ENCODE measurements around the gene DENND1A. TPM values are rescaled to one million over a fixed set of nuclear protein-coding genes. Genes with fewer than 3 reads are reported as not detected.

The DENND1A gene
- total RNA-seq, 1 donor from 2014 or later: 13.9 TPM

DNA sequence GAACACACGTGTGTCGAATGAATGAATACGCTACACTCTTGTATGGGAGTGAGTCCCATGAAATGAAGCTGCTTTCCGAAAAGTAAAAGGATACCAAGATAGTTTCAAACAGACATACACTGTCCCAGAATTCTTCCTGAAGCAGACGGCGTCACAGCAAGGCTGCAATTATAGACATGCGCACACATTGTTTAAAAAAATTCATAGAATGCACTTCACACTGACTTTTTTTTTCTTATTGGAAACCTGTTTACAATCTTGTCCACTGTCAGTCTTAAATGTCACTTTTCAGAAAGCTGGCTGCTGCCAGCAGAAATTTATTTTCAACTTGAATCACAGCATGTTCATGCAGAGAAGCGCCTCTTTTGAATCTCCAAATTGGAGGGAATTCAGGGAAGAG is 449.1 kb downstream of the DENND1A start:
- H3K4me1 Mint-ChIP-seq (ENCODE audit: low read depth, unreplicated experiment): peaks cover 5% of the 10 kb centered on the region
- peaks cover 6% of the 10 kb centered on the region for H3K9me3 Mint-ChIP-seq (ENCODE audit: unreplicated experiment)
- TF ChIP-seq, protein P1, sequence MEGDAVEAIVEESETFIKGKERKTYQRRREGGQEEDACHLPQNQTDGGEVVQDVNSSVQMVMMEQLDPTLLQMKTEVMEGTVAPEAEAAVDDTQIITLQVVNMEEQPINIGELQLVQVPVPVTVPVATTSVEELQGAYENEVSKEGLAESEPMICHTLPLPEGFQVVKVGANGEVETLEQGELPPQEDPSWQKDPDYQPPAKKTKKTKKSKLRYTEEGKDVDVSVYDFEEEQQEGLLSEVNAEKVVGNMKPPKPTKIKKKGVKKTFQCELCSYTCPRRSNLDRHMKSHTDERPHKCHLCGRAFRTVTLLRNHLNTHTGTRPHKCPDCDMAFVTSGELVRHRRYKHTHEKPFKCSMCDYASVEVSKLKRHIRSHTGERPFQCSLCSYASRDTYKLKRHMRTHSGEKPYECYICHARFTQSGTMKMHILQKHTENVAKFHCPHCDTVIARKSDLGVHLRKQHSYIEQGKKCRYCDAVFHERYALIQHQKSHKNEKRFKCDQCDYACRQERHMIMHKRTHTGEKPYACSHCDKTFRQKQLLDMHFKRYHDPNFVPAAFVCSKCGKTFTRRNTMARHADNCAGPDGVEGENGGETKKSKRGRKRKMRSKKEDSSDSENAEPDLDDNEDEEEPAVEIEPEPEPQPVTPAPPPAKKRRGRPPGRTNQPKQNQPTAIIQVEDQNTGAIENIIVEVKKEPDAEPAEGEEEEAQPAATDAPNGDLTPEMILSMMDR (IDR thresholded peaks at IDR 0.05; ENCODE audit: partially characterized antibody, unreplicated experiment): no peak
- no peak overlapping the region for H3K4me3 Mint-ChIP-seq (ENCODE audit: unreplicated experiment)
- no peak for DNase-seq
- peaks cover 1% of the 10 kb centered on the region for H3K27me3 Mint-ChIP-seq (ENCODE audit: unreplicated experiment)
- H3K36me3 Mint-ChIP-seq (ENCODE audit: unreplicated experiment): no peaks in the 10 kb centered on the region
- no peak overlapping the region for H3K27ac Mint-ChIP-seq (ENCODE audit: unreplicated experiment)

DNA sequence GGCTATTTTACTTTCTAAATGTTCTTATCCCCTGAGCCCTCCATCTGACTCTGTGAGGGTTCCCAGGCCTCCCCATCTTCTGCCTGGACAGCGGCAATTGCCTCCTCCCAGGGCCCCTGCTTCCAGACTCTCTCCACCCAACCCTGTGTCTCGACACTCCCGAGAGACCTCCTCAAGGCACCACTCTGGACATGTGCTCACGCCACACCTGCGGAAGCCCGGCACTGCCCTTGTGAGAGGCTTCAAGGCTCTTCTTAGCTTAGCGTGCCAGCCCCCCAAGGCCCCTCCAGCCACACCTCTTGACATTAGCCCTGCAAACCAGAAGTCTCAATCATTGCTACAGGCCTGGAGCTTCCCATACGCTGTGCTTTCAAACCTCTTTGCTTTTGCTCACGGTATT is 449.8 kb downstream of the DENND1A start:
- Mint-ChIP-seq H3K4me3 (ENCODE audit: unreplicated experiment) (no peak overlapping the region), H3K27ac (ENCODE audit: unreplicated experiment) (no peak overlapping the region), H3K9me3 (ENCODE audit: unreplicated experiment) (peaks cover 6% of the 10 kb centered on the region), H3K27me3 (ENCODE audit: unreplicated experiment) (peaks cover 1% of the 10 kb centered on the region), H3K4me1 (ENCODE audit: low read depth, unreplicated experiment) (peaks cover 5% of the 10 kb centered on the region), H3K36me3 (ENCODE audit: unreplicated experiment) (no peaks in the 10 kb centered on the region)
- no peak for DNase-seq
- TF ChIP-seq, protein P1 (IDR thresholded peaks at IDR 0.05; ENCODE audit: partially characterized antibody, unreplicated experiment): no peak

DNA sequence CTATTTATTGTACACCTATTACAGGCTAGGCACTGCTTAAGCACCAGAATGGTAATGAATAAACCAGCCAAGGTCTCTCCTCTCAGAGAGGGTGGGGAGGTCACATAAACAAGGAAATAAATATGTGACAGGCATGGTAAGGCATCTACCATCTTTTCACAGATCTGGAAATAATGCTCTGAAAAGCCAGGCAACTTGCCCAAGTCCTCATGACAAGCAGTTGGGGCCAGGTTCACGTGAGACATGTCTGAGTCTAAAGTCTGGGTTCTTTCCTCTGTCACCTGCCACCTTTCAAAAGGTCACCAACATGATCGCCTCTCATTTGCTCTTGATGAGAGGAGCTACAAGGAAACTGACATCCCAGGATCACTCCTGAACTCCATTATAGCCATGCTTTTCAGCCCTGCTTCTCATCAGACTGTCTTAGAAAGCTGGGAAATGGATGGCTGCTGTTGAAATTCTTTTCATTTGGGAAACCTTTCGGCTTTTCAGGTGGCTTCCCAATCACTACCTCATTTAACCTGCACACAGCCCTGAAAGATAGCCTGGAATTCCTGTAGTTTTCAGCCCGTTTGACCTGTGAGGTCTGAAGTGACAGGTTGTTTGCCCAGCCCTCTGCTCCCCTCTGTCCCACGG is 450.8 kb downstream of the DENND1A start:
- Mint-ChIP-seq H3K27ac (ENCODE audit: unreplicated experiment) (no peak overlapping the region), H3K4me3 (ENCODE audit: unreplicated experiment) (no peak overlapping the region), H3K27me3 (ENCODE audit: unreplicated experiment) (peaks cover 1% of the 10 kb centered on the region), H3K36me3 (ENCODE audit: unreplicated experiment) (no peaks in the 10 kb centered on the region), H3K4me1 (ENCODE audit: low read depth, unreplicated experiment) (peaks cover 5% of the 10 kb centered on the region), H3K9me3 (ENCODE audit: unreplicated experiment) (peaks cover 6% of the 10 kb centered on the region)
- TF ChIP-seq, protein P1 (IDR thresholded peaks at IDR 0.05; ENCODE audit: partially characterized antibody, unreplicated experiment): no peak
- DNase-seq: no peak

DNA sequence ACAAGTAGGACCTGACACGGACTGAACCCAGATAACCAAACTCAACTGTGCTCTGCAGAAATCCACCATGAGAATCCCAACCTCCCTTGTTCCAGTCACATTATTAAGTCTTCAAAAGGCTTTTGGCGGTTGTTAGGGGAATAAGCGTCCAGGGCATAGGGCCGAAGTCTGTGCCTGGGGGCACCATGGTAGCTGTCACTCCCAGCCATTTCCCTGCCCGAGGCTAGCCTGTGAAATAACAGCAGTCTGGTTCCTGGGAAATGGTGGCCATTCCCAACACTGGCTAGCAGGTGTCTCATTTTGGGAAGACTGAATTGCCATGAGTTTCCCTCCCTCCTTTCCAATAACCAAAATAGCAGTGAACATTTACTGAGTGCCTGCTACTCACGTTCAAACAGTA is 451.8 kb downstream of the DENND1A start:
- Mint-ChIP-seq H3K27ac (ENCODE audit: unreplicated experiment) (no peak overlapping the region), H3K4me3 (ENCODE audit: unreplicated experiment) (no peak overlapping the region), H3K9me3 (ENCODE audit: unreplicated experiment) (peaks cover 6% of the 10 kb centered on the region), H3K27me3 (ENCODE audit: unreplicated experiment) (peaks cover 4% of the 10 kb centered on the region), H3K4me1 (ENCODE audit: low read depth, unreplicated experiment) (peaks cover 11% of the 10 kb centered on the region), H3K36me3 (ENCODE audit: unreplicated experiment) (no peaks in the 10 kb centered on the region)
- TF ChIP-seq, protein P1 (IDR thresholded peaks at IDR 0.05; ENCODE audit: partially characterized antibody, unreplicated experiment): no peak
- no peak for DNase-seq

DNA sequence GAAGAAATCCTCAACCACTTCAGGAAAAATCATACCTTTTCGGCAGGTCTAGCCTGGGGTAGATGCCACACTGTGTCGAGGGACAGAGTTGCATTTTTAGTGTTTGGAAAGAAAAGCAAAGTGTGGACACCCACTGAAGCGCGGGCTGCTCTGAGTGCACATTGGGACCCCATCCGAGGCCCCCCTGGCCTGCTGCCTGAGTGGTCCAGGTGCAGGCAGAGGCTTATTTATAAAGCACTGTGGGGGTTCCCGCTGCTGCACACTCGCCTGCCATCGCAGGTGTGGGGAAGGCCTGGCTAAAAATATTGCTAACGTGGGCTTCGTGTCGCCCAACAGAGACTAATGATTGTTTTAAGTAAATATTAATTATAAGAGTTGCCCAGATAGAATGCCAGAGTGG is 454.5 kb downstream of the DENND1A start:
- peaks cover 21% of the 10 kb centered on the region for H3K4me1 Mint-ChIP-seq (ENCODE audit: low read depth, unreplicated experiment)
- no peak overlapping the region for H3K27ac Mint-ChIP-seq (ENCODE audit: unreplicated experiment)
- H3K9me3 Mint-ChIP-seq (ENCODE audit: unreplicated experiment): no peaks in the 10 kb centered on the region
- H3K36me3 Mint-ChIP-seq (ENCODE audit: unreplicated experiment): no peaks in the 10 kb centered on the region
- H3K27me3 Mint-ChIP-seq (ENCODE audit: unreplicated experiment): peaks cover 4% of the 10 kb centered on the region
- DNase-seq: no peak
- TF ChIP-seq, protein P1 (IDR thresholded peaks at IDR 0.05; ENCODE audit: partially characterized antibody, unreplicated experiment): no peak
- H3K4me3 Mint-ChIP-seq (ENCODE audit: unreplicated experiment): no peak overlapping the region

All from glutamatergic neuron (in vitro differentiated cells).